HG03159 (cell line): ENCODE measurements around the gene RASGEF1B.
"Not testable (repeated sequence)": the region's sequence is repeated elsewhere in the genome, so short reads cannot be mapped to it uniquely, and the experiment has no call there.

ENCODE experiments used
- ATAC-seq: cut with Tn5 transposase; IDR thresholded peaks from one replicate; pipeline ENCODE4 v1.9.1; 2021; ENCODE audit warnings: mild to moderate bottlenecking, moderate library complexity; ENCODE audit not compliant: unreplicated experiment

RASGEF1B gene

GRCh38 chr4:81436096-81436495, 35.6 kb downstream of the RASGEF1B start:
- no peak for ATAC-seq

- ATAC-seq = no peak
Measured at GRCh38 chr4:81432825-81433224, 38.9 kb downstream of the RASGEF1B start.

DNA sequence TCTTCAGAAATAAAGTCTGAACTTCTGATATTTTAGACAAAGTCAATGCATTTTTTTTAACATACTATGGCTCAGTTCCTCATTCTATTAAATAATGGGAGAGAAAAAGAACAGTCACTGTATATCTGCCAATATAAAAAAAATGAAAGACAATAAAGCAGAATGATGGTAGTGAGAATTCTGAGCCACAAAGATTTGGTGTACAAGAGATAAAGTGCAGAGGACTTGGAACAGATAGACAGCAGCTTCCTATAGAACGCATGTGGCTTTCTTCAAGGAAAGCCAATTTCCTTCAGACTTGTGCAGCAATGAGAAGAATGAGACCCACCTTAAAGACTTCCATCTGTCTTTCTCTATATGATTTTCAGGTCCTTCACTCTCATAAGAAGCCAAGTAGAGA, 39.7 kb downstream of the RASGEF1B start:
- ATAC-seq = no peak

- no peak for ATAC-seq
Measured at GRCh38 chr4:81429607-81430006, 42.1 kb downstream of the RASGEF1B start.

- ATAC-seq = no peak
Measured at GRCh38 chr4:81429031-81429430, 42.7 kb downstream of the RASGEF1B start.

- ATAC-seq = no peak
Measured at GRCh38 chr4:81428002-81428401, 43.7 kb downstream of the RASGEF1B start.

- no peak for ATAC-seq
Measured at GRCh38 chr4:81427344-81427821, 44.3 kb downstream of the RASGEF1B start.

GRCh38 chr4:81426770-81427289, 44.9 kb downstream of the RASGEF1B start:
- ATAC-seq = no peak

GRCh38 chr4:81424816-81425755, 46.6 kb downstream of the RASGEF1B start:
- no peak for ATAC-seq

GRCh38 chr4:81424336-81424735, 47.4 kb downstream of the RASGEF1B start:
- no peak for ATAC-seq

DNA sequence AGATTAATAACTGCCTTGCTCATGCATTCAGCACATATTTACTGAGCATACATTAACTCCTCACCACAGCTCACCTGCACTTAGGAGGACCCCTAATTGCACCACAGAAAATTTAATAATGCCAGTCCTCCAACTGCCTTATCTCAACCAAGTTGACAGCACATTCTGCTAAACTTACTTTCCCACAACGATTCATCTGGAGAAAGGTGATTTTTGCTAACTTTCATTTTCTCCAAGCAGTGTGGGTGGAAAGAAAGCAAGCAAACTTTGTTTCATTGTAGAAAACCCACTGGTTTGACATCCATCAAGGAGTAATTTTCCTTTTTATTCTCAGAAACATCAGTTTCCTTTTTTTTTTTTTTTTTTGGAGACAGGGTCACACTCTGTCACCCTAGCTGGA, 49.1 kb downstream of the RASGEF1B start:
- ATAC-seq = no peak

DNA sequence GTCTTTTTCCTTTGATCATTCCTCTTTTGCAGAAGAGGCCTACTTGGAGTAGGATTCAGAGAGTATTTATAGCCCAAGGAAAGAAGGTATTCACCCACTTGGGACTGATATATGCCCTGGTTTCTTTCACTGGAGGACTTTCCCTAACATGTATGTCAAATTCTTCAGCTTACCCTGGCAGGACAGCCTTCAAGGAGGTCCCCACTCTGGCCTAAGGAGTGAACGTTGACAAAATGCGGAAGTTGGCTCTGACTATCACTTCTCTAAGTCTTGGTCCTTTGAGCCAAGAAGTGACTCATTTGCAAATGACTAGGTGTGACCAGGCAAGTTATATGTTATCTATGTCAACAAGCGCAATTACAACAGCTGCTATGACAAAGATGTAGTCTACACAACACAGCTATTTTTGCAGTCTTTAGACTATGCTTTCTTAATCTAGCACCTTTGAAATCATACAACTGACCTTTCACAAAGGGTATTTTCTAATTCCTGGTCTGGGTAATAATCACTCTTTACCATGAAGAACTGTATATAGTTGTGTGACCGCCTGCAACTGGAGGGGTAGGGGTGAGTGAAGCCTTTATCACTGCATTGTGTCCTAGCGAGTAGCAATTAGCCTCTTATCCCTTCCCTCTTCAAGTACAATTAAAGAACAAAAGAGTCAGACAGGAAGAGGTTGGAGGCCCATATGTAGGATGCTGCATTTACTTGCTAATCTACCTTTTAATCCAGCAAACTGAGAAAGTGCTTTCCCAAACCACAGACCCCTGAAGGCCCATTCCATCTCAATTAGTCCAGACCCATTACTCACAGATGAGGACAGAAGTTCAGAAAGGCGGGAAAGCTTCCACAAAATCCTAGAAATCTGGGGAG, 50.1 kb downstream of the RASGEF1B start:
- peak; percentile 95 for ATAC-seq

- ATAC-seq = no peak
Measured at GRCh38 chr4:81418572-81418971, 53.1 kb downstream of the RASGEF1B start.

GRCh38 chr4:81412946-81413495, 58.7 kb downstream of the RASGEF1B start:
- no peak for ATAC-seq

GRCh38 chr4:81410680-81411079, 61.0 kb downstream of the RASGEF1B start:
- ATAC-seq = no peak

DNA sequence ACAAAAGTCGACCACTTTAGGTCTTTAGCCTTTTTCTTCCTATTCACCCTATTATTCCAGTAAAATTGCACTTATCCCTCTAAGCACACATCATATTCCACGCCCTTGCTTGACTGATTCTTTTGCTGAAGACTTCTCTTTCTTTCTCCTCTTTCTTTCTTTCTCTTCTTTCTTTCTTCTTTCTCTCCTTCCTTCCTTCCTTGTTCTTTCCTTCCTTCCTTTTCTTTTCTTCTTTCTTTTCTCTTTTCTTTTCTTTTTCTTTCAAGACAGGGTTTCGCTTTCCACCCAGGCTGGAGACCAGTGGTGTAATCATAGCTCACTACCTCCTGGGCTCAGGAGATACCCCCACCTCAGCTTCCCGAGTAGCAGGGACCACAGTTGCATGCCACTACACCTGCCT, 61.9 kb downstream of the RASGEF1B start:
- ATAC-seq = no peak

DNA sequence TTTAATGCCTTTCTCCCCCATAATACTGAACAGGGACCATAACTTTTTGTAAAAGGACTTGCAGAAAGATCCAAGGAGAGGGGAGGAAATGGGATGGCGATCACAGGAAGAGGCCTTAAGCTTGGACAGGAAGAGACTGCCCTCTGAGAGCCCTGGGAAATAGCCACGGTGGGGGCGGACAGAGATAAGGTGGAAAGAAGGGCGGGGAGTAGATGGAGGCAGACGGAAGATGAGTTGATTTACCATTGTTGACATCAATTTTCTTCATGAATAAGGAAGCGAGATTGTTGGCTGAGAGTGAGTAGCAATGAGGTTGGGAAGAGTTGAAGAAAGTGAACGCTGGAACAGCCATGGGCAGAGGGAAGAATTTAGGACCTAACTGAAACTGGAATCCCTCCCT, 63.4 kb downstream of the RASGEF1B start:
- no peak for ATAC-seq

- ATAC-seq = no peak
Measured at GRCh38 chr4:81407726-81408125, 64.0 kb downstream of the RASGEF1B start.

DNA sequence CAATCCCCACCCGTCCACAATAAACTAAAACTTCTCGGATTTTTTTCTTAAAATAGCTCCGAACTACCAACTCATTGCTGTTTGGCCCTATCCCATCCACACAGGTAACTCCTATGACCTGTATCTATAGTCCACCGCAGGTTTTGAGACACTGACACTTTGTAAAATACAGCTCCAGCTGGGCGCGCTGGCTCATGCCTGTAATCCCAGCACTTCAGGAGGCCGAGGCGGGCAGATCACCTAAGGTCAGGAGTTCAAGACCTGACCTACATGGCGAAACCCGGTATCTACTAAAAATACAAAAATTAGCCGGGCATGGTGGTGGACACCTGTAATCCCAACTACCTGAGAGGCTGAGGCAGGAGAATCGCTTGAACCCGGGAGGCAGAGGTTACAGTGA, 65.2 kb downstream of the RASGEF1B start:
- not testable (repeated sequence) for ATAC-seq

DNA sequence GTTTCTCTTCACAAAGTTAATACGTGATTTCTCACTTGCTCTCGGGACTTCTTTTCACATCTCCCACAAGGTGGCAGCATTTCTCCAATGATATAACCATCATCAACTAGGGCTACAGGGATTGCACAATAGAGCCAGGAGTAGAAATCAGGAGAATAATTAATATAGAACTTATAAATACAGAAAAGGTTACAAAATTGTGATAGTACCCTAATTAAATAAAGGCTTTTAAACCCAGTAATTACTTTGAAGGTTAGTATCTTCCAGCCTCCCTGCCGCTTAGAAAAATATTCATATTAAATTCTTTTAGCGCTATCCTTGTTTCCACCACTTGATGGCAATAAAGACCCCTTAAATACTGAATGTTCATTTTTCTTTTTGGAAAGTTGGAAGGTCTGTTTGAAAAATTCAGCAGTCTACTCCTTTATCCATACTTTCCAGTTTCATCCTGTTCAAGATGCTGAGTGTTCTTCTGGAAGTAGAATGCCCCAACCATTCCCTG, 65.8 kb downstream of the RASGEF1B start:
- ATAC-seq = peak; percentile 85

- no peak for ATAC-seq
Measured at GRCh38 chr4:81404741-81405140, 67.0 kb downstream of the RASGEF1B start.
